HEK293 (cell line): Measurements from ENCODE around the gene RFXAP.

Experiments
- CTCF ChIA-PET: fragments of 350-600 bp; formaldehyde crosslinking; extraction: SDS; loops from one replicate; lab custom pipeline; 2021; ENCODE audit warnings: antibody characterized with exemption; lab: Yijun Ruan, JAX
- POLR2A ChIA-PET: fragments of 300-600 bp; formaldehyde crosslinking; extraction: SDS; loops from one replicate; lab custom pipeline; 2020; ENCODE audit warnings: antibody characterized with exemption, inconsistent platforms; lab: Yijun Ruan, JAX
- H3K27ac ChIP-seq: fragments of 200-500 bp; sonication (Bioruptor generic); 2 replicates; pipeline ENCODE4 v1.5.1; 2014; ENCODE audit warnings: low read depth, low read length, control low read depth, inconsistent platforms; ENCODE audit errors: extremely low read depth
- H3K36me3 ChIP-seq, 2 experiments: fragments of 200-500 bp in 1 of 2; sonication (Bioruptor generic) in 1 of 2; 1 replicate in 1 of 2; 2 replicates in 1 of 2; pipeline ENCODE4 v1.5.1; 2014 to 2017; ENCODE audit warnings: inconsistent platforms in 2 of 2, low read length in 2 of 2; ENCODE audit not compliant: control insufficient read depth in 2 of 2, insufficient read depth in 1 of 2
- H3K4me1 ChIP-seq: fragments of 200-500 bp; sonication (Bioruptor generic); 2 replicates; pipeline ENCODE4 v1.5.1; 2014; ENCODE audit warnings: mild to moderate bottlenecking, low read length, inconsistent platforms; ENCODE audit not compliant: control insufficient read depth, insufficient read depth
- H3K4me3 ChIP-seq: 2 replicates; pipeline ENCODE4 v1.5.1; 2011; ENCODE audit warnings: low read depth, mild to moderate bottlenecking, control low read depth, low read length, moderate library complexity
- H3K9me3 ChIP-seq: fragments of 200-500 bp; sonication (Bioruptor generic); 2 replicates; pipeline ENCODE4 v1.5.1; 2014; ENCODE audit warnings: low read depth, low read length, inconsistent platforms; ENCODE audit not compliant: control insufficient read depth, insufficient read depth
- BCL11B ChIP-seq: fragments of 450-650 bp; formaldehyde crosslinking; IDR thresholded peaks from 2 replicates; pipeline ENCODE4 v1.5.1; 2016; ENCODE audit warnings: low read depth, missing biosample characterization, missing genetic modification characterization
- MEIS1 ChIP-seq: sonication (generic); formaldehyde crosslinking; IDR thresholded peaks from 2 replicates; pipeline ENCODE4 v1.8.1; 2022; ENCODE audit warnings: missing genetic modification reagents, mild to moderate bottlenecking, borderline replicate concordance
- OSR2 ChIP-seq: fragments of 450-650 bp; formaldehyde crosslinking; IDR thresholded peaks from 2 replicates; pipeline ENCODE4 v1.5.1; 2016; ENCODE audit warnings: missing biosample characterization, missing genetic modification characterization
- SALL2 ChIP-seq: fragments of 450-650 bp; formaldehyde crosslinking; IDR thresholded peaks from 2 replicates; pipeline ENCODE4 v1.5.0; 2017; ENCODE audit warnings: missing biosample characterization, mild to moderate bottlenecking, missing genetic modification characterization, borderline replicate concordance
- TCF7L2 ChIP-seq: IDR thresholded peaks from 2 replicates; pipeline ENCODE4 v1.6.1; 2011; ENCODE audit warnings: low read depth, mild to moderate bottlenecking, inconsistent platforms, low read length, moderate library complexity, borderline replicate concordance
- ZFP3 ChIP-seq: fragments of 450-650 bp; formaldehyde crosslinking; IDR thresholded peaks from 2 replicates; pipeline ENCODE4 v1.5.1; 2016; ENCODE audit warnings: low read depth, missing biosample characterization, missing genetic modification characterization
- ZNF184 ChIP-seq: fragments of 450-650 bp; IDR thresholded peaks from 2 replicates; pipeline ENCODE4 v1.5.1; 2018; ENCODE audit warnings: missing biosample characterization, mild to moderate bottlenecking, missing genetic modification characterization
- ZNF19 ChIP-seq: fragments of 450-650 bp; formaldehyde crosslinking; IDR thresholded peaks from 2 replicates; pipeline ENCODE4; 2016; ENCODE audit warnings: missing biosample characterization, missing genetic modification characterization, low read depth
- ZNF202 ChIP-seq: fragments of 450-650 bp; formaldehyde crosslinking; IDR thresholded peaks from 2 replicates; pipeline ENCODE4 v1.5.1; 2016; ENCODE audit warnings: missing biosample characterization, missing genetic modification characterization, borderline replicate concordance
- ZNF274 ChIP-seq, 2 experiments: fragments of 200-500 bp in 1 of 2; fragments of 450-650 bp in 1 of 2; sonication (Bioruptor generic) in 1 of 2; formaldehyde crosslinking in 1 of 2; IDR thresholded peaks; 2 replicates each; pipeline versions ENCODE4 v1.5.1 to v1.6.1; 2014 to 2016; ENCODE audit warnings: borderline replicate concordance in 1 of 2, inconsistent platforms in 1 of 2, low read length in 1 of 2, missing biosample characterization in 1 of 2, missing genetic modification characterization in 1 of 2
- ZNF324 ChIP-seq: fragments of 450-650 bp; formaldehyde crosslinking; IDR thresholded peaks from 2 replicates; pipeline ENCODE4 v1.5.1; 2016; ENCODE audit warnings: missing biosample characterization, missing genetic modification characterization
- ZNF391 ChIP-seq: fragments of 450-650 bp; formaldehyde crosslinking; IDR thresholded peaks from 2 replicates; pipeline ENCODE4 v1.5.1; 2016; ENCODE audit warnings: low read depth, missing biosample characterization, missing genetic modification characterization, borderline replicate concordance
- ZNF404 ChIP-seq: fragments of 450-650 bp; formaldehyde crosslinking; IDR thresholded peaks from 2 replicates; pipeline ENCODE4 v1.5.1; 2017; ENCODE audit warnings: missing biosample characterization, missing genetic modification characterization
- ZNF514 ChIP-seq: fragments of 450-650 bp; formaldehyde crosslinking; IDR thresholded peaks from 2 replicates; pipeline ENCODE4 v1.5.1; 2016; ENCODE audit warnings: missing biosample characterization, missing genetic modification characterization
- ZNF571 ChIP-seq: fragments of 450-650 bp; formaldehyde crosslinking; IDR thresholded peaks from 2 replicates; pipeline ENCODE4 v1.5.0; 2017; ENCODE audit warnings: missing biosample characterization, missing genetic modification characterization
- ZNF610 ChIP-seq: fragments of 450-650 bp; formaldehyde crosslinking; IDR thresholded peaks from 2 replicates; pipeline ENCODE4 v1.5.1; 2016; ENCODE audit warnings: missing biosample characterization, missing genetic modification characterization, borderline replicate concordance
- ZSCAN23 ChIP-seq: fragments of 450-650 bp; formaldehyde crosslinking; IDR thresholded peaks from 2 replicates; pipeline ENCODE4 v1.5.1; 2016; ENCODE audit warnings: missing biosample characterization, missing genetic modification characterization
- ZSCAN30 ChIP-seq: fragments of 450-650 bp; IDR thresholded peaks from 2 replicates; pipeline ENCODE4 v1.5.1; 2018; ENCODE audit warnings: missing biosample characterization, mild to moderate bottlenecking, missing genetic modification characterization, moderate library complexity
- TF ChIP-seq, protein P1 (sequence below): fragments of 450-650 bp; formaldehyde crosslinking; IDR thresholded peaks from 2 replicates; pipeline ENCODE4 v1.5.1; 2017; ENCODE audit warnings: missing biosample characterization, missing genetic modification characterization
- TF ChIP-seq, protein P2 (sequence below): fragments of 450-650 bp; formaldehyde crosslinking; IDR thresholded peaks from 2 replicates; pipeline ENCODE4 v1.5.1; 2017; ENCODE audit warnings: missing biosample characterization, missing genetic modification characterization
- TF ChIP-seq, protein P3 (sequence below): fragments of 450-650 bp; formaldehyde crosslinking; IDR thresholded peaks from 2 replicates; pipeline ENCODE4 v1.5.1; 2016; ENCODE audit warnings: missing biosample characterization, missing genetic modification characterization
- TF ChIP-seq, protein P4 (sequence below): fragments of 450-650 bp; formaldehyde crosslinking; optimal IDR thresholded peaks from 2 replicates; pipeline ENCODE3; 2016; ENCODE audit warnings: missing biosample characterization, mild to moderate bottlenecking, missing genetic modification characterization
- TF ChIP-seq, protein P5 (sequence below): fragments of 450-650 bp; formaldehyde crosslinking; IDR thresholded peaks from 2 replicates; pipeline ENCODE4 v1.5.1; 2016; ENCODE audit warnings: missing biosample characterization, missing genetic modification characterization

RFXAP gene

DNA sequence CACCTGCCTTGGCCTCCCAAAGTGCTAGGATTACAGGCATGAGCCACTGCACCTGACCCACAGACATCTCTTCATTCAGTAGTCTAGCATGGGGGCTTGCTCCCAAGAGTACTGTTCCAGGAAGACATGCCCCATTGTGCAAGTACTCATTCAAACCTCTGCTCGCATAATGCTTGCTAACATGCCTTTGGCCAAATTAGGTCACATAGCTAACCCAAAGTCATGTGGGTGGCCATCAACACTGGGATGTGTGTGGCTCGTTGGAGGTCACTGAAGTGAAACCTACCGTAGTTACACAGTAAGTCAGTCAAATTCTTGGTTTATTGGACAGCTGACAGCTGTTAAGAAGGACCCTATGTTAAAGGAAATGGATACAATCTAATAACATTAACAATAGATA, 20.3 kb downstream of the RFXAP start (continued):
- TF ChIP-seq ZNF391 (tag by site-specific recombination) (no peak), MEIS1 (CRISPR knock-in tag) (no peak), ZNF202 (tag by site-specific recombination) (no peak), ZNF324 (tag by site-specific recombination) (no peak), ZNF274 (IDR thresholded peaks at IDR 0.05; ENCODE audit: low read length) (no peak), ZNF274 (tag by site-specific recombination; IDR thresholded peaks at IDR 0.05; ENCODE audit: borderline replicate concordance) (no peak), ZSCAN23 (no peak), SALL2 (no peak), ZNF571 (tag by site-specific recombination) (no peak)
- TF ChIP-seq, protein P1, sequence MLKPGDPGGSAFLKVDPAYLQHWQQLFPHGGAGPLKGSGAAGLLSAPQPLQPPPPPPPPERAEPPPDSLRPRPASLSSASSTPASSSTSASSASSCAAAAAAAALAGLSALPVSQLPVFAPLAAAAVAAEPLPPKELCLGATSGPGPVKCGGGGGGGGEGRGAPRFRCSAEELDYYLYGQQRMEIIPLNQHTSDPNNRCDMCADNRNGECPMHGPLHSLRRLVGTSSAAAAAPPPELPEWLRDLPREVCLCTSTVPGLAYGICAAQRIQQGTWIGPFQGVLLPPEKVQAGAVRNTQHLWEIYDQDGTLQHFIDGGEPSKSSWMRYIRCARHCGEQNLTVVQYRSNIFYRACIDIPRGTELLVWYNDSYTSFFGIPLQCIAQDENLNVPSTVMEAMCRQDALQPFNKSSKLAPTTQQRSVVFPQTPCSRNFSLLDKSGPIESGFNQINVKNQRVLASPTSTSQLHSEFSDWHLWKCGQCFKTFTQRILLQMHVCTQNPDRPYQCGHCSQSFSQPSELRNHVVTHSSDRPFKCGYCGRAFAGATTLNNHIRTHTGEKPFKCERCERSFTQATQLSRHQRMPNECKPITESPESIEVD: no peak
- TF ChIP-seq, protein P2, sequence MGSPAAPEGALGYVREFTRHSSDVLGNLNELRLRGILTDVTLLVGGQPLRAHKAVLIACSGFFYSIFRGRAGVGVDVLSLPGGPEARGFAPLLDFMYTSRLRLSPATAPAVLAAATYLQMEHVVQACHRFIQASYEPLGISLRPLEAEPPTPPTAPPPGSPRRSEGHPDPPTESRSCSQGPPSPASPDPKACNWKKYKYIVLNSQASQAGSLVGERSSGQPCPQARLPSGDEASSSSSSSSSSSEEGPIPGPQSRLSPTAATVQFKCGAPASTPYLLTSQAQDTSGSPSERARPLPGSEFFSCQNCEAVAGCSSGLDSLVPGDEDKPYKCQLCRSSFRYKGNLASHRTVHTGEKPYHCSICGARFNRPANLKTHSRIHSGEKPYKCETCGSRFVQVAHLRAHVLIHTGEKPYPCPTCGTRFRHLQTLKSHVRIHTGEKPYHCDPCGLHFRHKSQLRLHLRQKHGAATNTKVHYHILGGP (tag by site-specific recombination): no peak
- TF ChIP-seq, protein P3, sequence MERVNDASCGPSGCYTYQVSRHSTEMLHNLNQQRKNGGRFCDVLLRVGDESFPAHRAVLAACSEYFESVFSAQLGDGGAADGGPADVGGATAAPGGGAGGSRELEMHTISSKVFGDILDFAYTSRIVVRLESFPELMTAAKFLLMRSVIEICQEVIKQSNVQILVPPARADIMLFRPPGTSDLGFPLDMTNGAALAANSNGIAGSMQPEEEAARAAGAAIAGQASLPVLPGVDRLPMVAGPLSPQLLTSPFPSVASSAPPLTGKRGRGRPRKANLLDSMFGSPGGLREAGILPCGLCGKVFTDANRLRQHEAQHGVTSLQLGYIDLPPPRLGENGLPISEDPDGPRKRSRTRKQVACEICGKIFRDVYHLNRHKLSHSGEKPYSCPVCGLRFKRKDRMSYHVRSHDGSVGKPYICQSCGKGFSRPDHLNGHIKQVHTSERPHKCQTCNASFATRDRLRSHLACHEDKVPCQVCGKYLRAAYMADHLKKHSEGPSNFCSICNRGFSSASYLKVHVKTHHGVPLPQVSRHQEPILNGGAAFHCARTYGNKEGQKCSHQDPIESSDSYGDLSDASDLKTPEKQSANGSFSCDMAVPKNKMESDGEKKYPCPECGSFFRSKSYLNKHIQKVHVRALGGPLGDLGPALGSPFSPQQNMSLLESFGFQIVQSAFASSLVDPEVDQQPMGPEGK (tag by site-specific recombination): no peak
- TF ChIP-seq, all 188 proteins: peak for 0

DNA sequence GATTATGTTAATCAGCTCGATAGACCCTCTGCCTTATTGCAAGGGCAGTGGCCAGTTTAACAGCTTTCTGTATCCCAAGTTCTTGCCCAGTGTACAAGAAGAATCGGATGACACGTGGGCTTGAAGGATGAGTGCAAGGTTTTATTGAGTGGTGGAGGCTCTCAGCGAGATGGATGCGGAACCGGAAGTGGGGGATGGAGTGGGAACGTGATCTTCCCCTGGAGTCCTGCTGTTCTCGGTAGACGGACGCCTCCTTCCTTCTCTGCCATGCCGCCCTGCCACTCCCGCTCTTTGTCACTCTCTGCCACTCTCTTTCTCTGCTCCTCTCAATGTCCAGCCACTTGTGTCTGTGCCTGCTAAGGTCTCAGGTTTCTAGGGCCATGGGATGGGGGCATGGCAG, 21.0 kb downstream of the RFXAP start:
- Histone ChIP-seq H3K36me3 (peaks cover 0 to 7% of the 10 kb centered on the region in 2 experiments; a peak in 1 of 3 replicates), H3K4me1 (no peaks in the 10 kb centered on the region), H3K9me3 (no peaks in the 10 kb centered on the region), H3K4me3 (no peak overlapping the region), H3K27ac (no peak overlapping the region)
- ChIA-PET CTCF (interaction anchor here (0.7 kb wide), 1 partner anchor 19 kb away, joined by 4 read pairs; no protein-coding TSS in a partner anchor), POLR2A (no interaction called here)
- TF ChIP-seq ZNF610 (tag by site-specific recombination) (no peak), TCF7L2 (no peak), ZNF19 (no peak), ZFP3 (tag by site-specific recombination) (no peak), OSR2 (tag by site-specific recombination) (no peak), BCL11B (no peak), ZNF202 (tag by site-specific recombination) (no peak), ZNF404 (no peak), ZSCAN30 (no peak), ZNF184 (tag by site-specific recombination) (no peak), ZNF514 (tag by site-specific recombination) (no peak)
- TF ChIP-seq, protein P4, sequence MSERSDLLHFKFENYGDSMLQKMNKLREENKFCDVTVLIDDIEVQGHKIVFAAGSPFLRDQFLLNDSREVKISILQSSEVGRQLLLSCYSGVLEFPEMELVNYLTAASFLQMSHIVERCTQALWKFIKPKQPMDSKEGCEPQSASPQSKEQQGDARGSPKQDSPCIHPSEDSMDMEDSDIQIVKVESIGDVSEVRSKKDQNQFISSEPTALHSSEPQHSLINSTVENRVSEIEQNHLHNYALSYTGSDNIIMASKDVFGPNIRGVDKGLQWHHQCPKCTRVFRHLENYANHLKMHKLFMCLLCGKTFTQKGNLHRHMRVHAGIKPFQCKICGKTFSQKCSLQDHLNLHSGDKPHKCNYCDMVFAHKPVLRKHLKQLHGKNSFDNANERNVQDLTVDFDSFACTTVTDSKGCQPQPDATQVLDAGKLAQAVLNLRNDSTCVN (tag by site-specific recombination): no peak
- TF ChIP-seq, protein P5, sequence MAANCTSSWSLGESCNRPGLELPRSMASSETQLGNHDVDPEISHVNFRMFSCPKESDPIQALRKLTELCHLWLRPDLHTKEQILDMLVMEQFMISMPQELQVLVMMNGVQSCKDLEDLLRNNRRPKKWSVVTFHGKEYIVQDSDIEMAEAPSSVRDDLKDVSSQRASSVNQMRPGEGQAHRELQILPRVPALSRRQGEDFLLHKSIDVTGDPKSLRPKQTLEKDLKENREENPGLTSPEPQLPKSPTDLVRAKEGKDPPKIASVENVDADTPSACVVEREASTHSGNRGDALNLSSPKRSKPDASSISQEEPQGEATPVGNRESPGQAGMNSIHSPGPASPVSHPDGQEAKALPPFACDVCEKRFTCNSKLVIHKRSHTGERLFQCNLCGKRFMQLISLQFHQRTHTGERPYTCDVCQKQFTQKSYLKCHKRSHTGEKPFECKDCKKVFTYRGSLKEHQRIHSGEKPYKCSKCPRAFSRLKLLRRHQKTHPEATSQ (tag by site-specific recombination): no peak
